Pons (tissue), 1 donor: ENCODE data around the gene GP2.

Source experiments
- DNase-seq: peaks from one replicate; pipeline ENCODE4 v3.0.0-alpha.2; 2016; ENCODE audit warnings: low spot score

The GP2 gene

GRCh38 chr16:20306401-20306800 lies 20.9 kb downstream of the GP2 start:
- DNase-seq, result no peak

GRCh38 chr16:20303012-20303411 lies 24.3 kb downstream of the GP2 start:
- no peak for DNase-seq

- DNase-seq, result no peak
Observed at GRCh38 chr16:20302389-20302788, 24.9 kb downstream of the GP2 start.

- no peak for DNase-seq
Observed at GRCh38 chr16:20301840-20302239, 25.5 kb downstream of the GP2 start.

GRCh38 chr16:20300312-20301097 lies 26.8 kb downstream of the GP2 start:
- peak; percentile 69 for DNase-seq

GRCh38 chr16:20298452-20298851 lies 28.9 kb downstream of the GP2 start:
- DNase-seq, result no peak

- DNase-seq, result no peak
Observed at GRCh38 chr16:20291208-20292206, 35.8 kb downstream of the GP2 start.

DNA sequence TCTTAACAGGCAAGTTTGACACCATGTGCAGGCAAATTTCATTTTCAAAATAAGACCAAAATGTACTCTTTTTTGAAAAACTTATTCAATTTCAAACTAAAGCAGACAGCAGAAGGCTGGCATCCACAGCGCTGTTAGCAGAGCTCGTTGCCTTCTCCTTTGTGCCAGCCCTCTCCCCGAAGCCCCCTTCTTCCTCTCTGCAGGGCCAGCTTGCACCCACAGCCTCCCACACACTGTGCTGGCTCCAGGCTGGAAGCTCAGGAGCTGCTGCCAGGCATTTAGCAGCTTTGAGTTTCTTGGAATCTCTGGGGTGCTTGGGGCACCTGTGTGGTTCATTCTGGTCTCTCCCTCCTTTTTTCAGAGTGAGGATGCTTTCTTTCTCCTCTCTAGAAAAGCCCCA lies 37.7 kb downstream of the GP2 start:
- DNase-seq, result no peak

GRCh38 chr16:20285993-20286499 lies 41.3 kb downstream of the GP2 start:
- no peak for DNase-seq

DNA sequence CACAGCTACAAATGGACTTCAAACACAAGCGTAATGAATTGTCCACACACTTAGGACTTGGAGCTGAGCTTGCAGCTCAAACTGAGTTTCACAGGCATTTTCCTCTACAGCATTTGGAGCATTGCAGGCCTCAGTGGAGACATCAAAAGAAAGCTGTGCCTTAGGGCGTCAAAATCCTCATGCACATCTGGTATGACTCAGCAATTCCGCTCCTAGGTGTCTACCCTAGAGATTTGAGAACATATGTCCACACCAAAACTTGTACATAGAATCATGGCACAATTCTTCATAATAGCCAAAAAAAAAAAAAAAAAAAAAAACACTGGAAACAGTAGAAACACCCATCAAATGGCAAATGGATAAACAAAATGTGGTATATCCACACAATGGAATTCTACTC lies 47.1 kb downstream of the GP2 start:
- DNase-seq, result no peak

- DNase-seq, result no peak
Observed at GRCh38 chr16:20271893-20272292, 55.4 kb downstream of the GP2 start.

DNA sequence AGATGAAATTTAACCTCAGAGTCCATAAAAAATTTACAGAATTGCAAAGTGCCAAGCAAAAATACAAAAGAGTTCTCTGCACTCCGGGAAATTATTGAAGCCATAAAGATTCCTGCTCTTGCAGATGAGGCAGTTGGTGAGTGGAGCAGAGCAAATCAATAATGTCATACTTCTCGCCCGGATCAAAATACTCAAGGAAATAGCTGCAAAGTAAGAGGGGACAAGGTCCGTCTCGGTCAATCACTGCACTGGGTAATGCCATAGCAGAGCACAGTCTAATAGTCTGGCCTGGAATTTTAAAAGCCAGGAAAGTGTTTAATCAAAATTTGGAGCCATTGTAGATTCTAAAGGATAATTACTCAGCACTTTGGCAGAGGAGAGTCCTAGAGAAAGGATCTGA lies 58.9 kb downstream of the GP2 start:
- no peak for DNase-seq

- no peak for DNase-seq
Observed at GRCh38 chr16:20265019-20265418, 62.3 kb downstream of the GP2 start.

DNA sequence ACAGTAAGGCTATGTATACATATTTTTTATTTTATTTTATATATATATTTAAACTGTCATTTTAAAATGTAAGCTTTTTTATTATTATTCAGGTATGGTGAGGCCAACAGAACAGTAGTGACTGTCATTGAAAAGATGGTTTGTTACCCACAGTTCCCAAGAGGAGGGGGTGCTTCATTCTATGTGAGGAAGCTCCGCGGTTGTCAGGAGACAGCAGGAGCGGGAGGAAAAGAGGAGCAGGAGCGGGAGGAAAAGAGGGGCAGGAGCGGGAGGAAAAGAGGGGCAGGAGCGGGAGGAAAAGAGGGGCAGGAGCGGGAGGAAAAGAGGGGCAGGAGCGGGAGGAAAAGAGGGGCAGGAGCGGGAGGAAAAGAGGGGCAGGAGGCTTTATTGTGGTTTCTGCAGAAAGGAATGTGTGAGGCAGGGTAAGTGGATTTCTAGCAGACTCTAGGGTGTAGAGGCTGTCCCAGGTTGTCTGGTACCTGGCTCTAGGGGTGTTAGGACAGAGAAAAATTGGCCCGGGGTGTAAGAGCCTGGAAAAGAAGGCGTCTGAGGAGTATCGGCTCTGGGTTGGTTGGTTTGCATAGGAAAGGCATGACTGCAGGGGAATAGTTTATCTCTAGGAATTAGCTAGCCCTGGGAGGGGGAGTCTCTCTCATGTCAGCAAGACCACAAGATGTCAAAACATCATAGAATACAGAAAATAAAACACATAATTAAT lies 64.0 kb downstream of the GP2 start:
- DNase-seq, result no peak

- no peak for DNase-seq
Observed at GRCh38 chr16:20262248-20262647, 65.1 kb downstream of the GP2 start.

DNA sequence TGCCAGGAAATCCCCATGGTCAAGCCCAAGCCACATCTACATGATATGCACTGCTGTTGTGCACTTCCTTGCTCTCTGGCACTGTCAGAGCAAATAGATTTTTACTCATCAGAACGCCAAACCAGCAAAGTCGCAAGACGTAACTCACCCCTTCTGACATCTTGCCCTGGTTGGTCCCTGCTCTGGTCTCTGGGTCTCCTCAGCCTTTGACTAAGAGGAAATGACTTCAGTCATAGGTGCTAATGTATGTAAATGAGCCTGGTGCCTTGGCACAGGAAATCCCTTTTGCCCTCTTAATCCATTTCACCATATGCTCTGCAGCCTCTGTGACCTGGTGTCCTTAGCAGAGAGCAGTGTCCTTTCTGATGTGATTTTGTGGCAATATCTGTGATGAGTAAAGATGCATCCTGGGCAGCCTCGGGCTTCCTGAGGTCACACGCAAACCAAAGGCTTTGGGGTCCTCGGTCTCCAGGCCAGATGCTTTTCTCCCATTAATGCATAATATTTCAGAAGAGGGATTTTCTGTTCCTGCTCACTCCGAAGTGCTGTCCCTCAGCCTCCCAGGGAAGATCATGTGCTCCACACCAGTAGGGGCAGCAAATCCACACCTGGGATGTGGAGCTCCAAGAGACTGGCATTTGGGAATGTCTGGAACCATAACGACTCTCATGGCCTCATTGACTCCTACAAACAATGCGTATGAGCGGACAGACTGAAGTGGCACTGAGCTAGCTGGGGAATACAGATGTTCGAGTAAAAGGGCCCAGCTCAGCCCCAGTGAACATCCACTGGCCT lies 66.9 kb downstream of the GP2 start:
- no peak for DNase-seq
